VCaP (cell line): Measurements from ENCODE around the gene SLC6A9.

Experiments used
- H3K27ac ChIP-seq: fragments of 450-650 bp; 2 replicates; pipeline ENCODE4 v1.5.1; 2017
- CTCF ChIP-seq: fragments of 450-650 bp; conservative IDR thresholded peaks from 2 replicates; pipeline ENCODE4 v1.5.1; 2017; ENCODE audit warnings: mild to moderate bottlenecking, moderate library complexity

The SLC6A9 gene

GRCh38 chr1:43953361-43953760 lies 77.9 kb downstream of the SLC6A9 start:
- H3K27ac ChIP-seq = no peak overlapping the region
- no peak for TF ChIP-seq CTCF

- H3K27ac ChIP-seq = no peak overlapping the region
- no peak for TF ChIP-seq CTCF
These were observed 78.4 kb downstream of the SLC6A9 start for GRCh38 chr1:43952731-43953346.

- no peak overlapping the region for H3K27ac ChIP-seq
- no peak for TF ChIP-seq CTCF
These were observed 80.0 kb downstream of the SLC6A9 start for GRCh38 chr1:43951021-43951985.

- no peak overlapping the region for H3K27ac ChIP-seq
- TF ChIP-seq CTCF = no peak
These were observed 81.6 kb downstream of the SLC6A9 start for GRCh38 chr1:43949678-43950077.

GRCh38 chr1:43947874-43948437 lies 83.3 kb downstream of the SLC6A9 start:
- no peak for TF ChIP-seq CTCF
- H3K27ac ChIP-seq = peak overlapping the region; percentile 96; the same call in 1 of the 2 replicates

GRCh38 chr1:43947061-43947873 lies 84.0 kb downstream of the SLC6A9 start:
- H3K27ac ChIP-seq = peak overlapping the region; percentile 96
- no peak for TF ChIP-seq CTCF
